GM19455 (cell line): Measurements from ENCODE around the gene FLT1.

Experiments
- ATAC-seq: cut with Tn5 transposase; IDR thresholded peaks from one replicate; pipeline ENCODE4 v1.9.1; 2021; ENCODE audit not compliant: unreplicated experiment

Gene FLT1, protein sequence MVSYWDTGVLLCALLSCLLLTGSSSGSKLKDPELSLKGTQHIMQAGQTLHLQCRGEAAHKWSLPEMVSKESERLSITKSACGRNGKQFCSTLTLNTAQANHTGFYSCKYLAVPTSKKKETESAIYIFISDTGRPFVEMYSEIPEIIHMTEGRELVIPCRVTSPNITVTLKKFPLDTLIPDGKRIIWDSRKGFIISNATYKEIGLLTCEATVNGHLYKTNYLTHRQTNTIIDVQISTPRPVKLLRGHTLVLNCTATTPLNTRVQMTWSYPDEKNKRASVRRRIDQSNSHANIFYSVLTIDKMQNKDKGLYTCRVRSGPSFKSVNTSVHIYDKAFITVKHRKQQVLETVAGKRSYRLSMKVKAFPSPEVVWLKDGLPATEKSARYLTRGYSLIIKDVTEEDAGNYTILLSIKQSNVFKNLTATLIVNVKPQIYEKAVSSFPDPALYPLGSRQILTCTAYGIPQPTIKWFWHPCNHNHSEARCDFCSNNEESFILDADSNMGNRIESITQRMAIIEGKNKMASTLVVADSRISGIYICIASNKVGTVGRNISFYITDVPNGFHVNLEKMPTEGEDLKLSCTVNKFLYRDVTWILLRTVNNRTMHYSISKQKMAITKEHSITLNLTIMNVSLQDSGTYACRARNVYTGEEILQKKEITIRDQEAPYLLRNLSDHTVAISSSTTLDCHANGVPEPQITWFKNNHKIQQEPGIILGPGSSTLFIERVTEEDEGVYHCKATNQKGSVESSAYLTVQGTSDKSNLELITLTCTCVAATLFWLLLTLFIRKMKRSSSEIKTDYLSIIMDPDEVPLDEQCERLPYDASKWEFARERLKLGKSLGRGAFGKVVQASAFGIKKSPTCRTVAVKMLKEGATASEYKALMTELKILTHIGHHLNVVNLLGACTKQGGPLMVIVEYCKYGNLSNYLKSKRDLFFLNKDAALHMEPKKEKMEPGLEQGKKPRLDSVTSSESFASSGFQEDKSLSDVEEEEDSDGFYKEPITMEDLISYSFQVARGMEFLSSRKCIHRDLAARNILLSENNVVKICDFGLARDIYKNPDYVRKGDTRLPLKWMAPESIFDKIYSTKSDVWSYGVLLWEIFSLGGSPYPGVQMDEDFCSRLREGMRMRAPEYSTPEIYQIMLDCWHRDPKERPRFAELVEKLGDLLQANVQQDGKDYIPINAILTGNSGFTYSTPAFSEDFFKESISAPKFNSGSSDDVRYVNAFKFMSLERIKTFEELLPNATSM (N-terminal part only)

DNA sequence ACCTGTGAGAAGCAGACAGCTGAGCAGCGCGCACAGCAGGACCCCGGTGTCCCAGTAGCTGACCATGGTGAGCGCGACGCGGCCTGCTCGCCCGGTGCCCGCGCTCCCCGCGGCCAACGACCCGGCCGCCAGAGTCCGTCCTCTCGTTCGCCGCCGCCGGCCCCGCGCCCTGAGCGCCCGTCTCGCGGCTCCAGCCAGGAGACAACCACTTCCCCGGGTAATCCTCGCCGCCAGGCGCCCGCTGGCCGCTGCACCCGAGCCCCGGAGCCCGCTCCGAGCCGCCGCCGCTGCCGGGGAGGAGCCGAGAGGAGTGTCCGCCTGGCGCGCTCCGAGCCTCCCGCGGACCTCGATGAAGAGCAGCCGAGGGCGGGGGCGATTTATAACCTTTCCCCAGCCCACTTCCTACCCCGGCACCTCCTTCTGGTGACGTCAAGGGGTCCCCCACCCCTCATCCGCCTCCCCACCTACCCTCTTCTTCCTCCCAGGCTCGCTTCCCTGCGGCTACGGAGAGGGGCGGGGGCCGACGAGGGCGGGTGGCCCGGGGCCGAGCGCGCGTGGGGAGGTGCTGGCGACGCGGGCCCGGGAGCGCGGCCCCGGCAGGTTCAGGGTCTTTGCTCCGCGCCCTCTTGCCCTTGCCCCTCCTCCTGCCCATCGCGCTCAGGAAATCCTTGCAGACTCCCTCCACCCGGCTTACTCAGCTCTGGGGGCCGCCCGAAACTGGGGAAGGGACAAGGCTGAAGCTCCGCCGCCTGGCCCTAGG is at the start of gene FLT1:
Gene FLT1 (minus strand): TSS at position 351 of the 760 bp plus-strand sequence. CDS start 285 bp downstream, at position 66.
- ATAC-seq = no peak

DNA sequence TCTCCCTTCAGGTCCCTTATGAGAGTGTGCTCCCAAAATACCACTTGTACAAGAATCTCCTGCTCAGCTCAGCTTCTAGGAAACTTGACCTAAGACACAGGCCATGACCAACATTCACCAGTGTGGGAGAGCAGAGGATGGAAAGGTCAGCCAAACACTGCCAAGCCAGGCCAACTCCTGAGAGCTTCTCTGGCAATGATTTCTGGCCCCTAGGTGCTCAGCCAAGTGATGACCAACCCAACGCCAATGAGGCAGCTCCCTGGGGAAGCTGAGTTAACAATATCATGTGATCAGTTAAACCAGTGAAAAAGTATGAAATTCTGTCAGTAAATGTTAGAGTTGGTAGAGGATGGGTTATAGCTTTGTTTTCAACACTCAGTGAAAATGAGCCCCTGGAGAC is 49.1 kb upstream of the FLT1 start:
- no peak for ATAC-seq

DNA sequence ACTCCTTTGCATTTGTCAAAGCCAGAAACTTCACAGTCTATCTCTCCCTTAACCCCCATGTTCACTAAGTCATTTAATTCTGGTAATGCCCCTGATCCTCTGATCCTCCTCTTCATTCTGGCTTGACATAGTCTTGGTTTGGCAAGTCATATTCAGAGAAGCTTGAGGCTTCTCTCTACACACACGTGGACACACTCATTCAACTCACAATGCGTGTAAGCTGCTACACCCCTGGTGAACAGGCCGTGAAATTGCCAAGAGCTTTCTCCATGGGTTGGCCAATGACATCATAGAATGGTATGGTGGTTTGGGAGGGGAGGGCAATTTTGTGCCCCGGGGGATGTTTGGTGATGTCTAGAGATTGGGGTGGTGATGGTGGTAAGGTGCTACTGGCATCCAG is 47.9 kb upstream of the FLT1 start:
- ATAC-seq = no peak

DNA sequence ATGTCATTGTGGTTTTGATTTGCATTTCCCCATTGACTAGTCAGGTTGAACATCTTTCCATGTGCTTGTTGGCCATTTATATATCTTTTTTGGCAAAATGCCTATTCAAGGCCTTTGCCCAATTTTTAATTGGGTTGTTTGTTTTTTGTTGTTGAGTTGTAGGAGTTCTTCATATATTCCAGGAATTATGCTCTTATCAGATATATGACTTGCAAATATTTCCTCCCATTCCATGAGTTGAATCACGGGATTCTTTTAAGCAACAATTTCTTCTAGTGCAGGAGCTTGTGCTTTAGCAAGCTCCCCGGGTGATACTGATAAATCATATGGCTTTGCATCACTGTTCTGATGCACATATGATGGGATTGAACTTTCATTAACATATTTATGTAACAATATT is 47.0 kb upstream of the FLT1 start:
- ATAC-seq = no peak

DNA sequence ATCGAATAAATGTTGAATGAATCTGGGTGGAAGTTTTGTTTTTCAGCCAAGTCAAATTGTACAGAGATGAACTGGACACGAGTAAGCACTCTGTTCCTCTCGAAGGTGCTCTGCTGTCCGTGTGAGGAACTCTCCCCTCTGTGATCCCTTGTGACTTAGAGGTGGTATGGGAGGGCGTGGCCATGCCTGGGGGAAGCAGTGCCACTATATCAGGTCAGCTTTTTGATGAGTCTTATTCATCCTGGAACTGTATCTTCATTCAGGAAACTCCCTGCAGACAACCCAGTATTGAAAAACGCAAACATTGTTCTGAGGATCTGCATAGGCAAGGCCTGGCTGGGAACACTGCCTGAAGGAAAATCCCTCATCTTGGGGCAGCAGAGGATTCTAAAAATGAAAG is 45.7 kb upstream of the FLT1 start:
- peak; percentile 55 for ATAC-seq

DNA sequence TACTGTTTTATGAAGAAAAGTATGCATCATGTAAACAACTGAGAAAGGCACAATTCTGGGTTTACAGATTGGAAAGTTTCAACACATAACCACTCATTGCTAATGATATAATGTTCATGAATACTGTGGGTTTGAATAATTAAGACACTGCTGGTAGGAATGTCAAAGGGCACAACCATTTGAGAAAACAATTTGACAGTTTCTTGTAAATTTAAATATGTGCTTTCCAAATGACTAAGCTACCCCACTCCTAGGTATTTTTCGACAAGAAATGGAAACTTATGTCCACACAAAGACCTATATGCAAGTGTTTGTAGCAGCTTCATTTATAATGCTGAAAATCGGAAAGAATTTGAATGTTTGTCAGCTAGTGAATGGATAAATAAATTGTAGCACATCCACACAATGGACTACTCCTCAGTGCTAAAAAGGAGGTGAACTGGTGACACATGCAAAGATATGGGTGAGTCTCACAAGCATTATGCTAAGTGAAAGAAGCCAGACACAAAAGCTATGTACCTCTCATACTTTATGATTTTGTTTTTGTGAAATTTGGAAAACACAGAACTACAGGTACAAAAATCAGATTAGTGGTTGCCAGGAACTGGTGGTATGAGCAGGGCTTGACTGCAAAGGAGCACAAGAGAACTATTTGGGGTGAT is 44.8 kb upstream of the FLT1 start:
- peak; percentile 40 for ATAC-seq

DNA sequence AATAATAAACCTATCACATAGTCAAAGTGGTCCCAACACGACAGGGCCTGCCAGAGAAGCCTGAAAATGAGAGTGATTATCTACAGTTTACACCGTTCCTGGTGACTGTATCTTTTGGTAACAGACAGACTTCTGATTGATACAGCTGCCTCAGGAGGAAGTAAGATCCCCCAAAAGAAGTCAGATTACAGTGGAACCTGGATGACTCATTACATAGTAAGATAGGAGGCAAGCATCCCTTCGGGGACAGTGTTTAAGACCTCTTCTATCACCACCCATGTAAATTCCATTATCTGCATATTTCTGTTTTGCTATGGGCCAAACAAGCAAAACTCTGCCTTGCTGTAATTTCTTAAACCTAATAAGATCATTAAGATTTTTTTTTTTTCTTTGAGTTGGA is 44.0 kb upstream of the FLT1 start:
- no peak for ATAC-seq

DNA sequence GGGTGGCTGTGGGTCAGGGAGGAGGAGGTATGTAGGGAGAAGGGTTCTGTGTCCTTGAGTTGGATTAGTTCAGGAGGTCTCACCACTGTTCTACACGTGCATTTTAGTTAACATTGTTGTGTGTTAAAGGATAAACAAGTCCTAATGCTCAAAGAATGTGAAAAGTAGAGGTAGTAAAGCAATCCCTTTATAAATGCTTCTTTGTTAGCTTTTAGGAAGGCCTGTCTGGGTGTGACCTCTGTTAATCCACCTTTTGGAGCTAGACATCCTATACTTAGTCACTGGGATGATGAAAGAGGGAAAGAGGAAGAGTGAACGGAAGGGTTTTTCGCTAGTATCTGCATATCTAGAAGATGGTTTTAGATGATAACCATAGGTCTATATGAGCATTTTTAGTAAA is 42.2 kb upstream of the FLT1 start:
- ATAC-seq = no peak

DNA sequence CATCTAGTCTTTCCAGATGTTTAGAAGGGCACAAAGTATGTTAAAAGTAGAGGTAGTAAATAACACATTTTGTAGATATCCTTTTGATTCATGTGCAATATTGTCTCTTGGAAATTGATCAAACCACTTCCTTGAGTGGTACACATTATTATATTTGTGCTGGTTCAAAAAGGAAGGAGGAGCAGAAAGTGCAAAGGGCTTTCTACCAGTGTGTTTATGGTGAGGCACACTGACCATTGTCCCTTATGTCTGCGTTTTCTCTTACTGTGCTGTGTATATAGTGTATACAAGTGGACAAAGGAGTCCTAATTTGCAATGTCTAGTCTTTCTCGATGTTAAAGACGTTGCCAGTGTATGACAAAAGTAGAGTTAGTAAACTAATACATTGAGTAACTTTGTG is 41.4 kb upstream of the FLT1 start:
- no peak for ATAC-seq

DNA sequence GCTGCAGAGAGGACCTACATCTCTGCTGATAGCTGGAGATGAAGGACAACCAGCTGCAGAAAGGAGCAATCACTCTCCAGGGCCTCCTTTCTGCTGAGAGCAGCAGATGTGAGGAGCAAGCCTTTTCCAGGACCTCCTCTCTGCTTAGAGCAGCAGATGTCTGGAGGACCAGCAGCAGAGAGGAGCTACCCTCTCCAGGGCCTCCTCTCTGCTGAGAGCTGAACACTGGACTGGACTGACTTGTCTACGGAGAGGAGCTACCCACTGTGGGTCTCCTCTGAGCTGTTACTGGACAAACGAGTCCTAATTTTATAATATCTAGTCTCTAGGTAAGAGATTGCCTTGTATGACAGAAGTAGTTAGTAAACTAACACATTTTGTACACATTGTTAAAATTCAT is 40.8 kb upstream of the FLT1 start:
- no peak for ATAC-seq

DNA sequence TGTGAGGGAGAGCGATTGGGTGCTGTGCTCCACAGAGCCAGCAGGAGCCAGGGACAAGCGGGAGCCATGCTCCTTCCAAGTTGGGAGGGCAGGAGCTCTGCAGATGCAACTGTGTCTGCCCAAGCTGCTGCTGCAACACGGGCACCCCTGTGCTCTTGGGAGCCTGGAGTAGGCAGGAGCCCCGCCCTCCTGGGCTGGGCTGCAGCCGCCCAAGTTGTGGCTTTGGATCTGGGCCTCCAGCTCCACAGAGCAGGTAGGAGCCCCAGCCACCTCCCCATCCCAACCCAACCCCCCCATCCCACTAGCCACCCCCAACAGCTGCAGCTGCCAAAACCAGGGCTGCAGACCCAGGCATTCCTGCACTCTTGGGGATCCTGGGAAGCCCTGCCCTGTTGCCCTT is 39.9 kb upstream of the FLT1 start:
- ATAC-seq = no peak

DNA sequence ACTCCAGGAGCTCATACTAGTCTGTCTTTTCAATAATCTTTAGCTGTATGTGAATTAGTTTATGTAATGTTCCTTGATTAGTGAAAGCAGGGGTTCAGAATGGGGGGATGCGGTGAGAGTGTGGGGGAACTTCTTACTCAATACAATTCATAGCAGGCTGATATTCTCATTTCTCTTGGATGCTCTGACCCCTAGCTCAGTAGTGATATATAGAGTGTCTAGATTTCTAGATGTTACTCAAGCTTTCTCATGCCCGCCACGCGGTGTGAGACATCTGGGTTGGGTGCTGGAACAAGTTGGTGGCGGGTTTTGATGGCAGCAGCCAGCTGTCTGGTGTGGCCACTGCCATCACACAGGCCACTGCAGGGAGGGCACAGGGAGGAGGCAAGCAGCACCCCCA is 39.3 kb upstream of the FLT1 start:
- ATAC-seq = no peak

DNA sequence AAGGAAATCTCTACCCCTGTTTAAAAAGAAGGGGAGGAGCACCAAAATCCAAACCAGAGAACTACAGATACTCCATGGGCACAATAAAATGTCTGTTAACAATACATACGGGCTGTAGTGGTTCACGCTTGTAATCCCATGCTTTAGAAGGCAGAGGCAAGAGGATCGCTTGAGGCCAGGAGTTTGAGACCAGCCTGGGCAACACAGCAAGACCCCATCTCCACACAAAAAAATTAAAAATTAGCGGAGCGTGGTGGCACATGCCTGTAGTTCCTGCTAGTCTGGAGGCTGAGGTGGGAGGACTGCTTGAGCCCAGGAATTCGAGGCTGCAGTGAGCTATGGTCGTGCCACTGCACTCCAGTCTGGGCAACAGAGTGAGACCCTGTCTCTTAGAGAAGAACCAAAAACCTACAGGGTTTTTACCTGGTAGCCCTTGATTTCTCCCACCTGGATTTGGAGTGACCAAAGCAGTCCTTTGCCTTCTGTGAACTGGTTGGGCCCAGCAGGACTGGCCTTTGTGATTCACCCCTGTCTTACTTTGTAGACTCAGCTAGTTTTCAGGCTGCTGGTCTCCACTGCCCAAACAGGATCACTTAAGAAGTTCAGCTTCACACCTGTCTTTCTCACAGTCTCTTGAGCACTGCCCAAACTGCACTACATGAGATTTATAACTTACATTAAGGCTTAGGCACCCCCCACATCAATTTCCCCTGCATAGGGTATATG is 38.7 kb upstream of the FLT1 start:
- ATAC-seq = no peak

DNA sequence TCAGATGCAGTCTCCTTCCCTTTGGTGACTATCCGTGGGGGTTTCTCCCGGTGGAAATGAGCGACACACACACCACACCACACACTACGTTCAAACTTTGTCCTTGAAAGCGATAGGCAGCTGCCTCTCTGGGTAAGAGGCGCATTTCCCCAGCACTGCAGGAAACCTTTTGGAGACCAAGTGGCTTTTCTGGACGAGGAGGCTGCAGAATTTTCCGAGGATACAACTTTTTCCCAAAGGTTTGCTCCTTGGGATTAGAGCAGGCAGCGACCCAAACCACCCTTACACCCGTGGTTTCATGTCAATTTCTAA is 38.2 kb upstream of the FLT1 start:
- ATAC-seq = no peak

DNA sequence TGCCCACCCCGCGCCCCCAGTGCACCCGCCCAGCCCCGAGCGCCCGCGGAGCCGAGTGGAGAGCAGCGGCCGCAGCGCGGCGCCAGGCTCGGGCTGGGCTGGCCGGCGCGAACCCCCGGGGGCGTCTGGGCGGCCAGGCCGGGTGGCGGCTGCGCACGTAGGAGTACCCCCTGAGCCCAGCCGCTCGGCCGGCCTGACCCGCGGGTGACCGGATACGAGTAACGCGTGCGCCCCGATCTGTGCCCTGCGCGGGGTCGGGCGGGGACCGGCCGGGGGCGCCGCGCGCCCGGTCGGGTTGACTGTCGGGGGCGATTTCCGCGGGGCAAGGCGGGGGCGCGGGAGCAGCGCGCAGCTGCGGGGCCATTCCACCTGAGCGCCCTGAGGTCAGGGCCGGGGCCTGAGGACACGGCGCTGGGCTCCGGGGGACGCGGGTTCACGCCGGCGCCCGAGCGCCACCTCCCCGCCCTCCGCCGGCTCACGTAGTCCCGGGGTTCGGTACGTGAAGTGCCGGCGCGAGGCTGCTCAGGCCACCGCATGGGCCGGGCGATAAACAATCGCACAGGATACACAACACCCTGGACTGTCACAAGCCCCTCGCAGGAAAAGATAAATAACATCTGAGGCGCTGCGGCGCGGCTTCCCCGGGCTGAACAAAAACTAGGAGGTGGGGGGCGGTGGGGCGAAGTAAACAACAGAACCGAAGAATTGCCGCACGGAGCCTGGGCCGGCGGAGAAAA is 37.6 kb upstream of the FLT1 start:
- ATAC-seq = no peak

DNA sequence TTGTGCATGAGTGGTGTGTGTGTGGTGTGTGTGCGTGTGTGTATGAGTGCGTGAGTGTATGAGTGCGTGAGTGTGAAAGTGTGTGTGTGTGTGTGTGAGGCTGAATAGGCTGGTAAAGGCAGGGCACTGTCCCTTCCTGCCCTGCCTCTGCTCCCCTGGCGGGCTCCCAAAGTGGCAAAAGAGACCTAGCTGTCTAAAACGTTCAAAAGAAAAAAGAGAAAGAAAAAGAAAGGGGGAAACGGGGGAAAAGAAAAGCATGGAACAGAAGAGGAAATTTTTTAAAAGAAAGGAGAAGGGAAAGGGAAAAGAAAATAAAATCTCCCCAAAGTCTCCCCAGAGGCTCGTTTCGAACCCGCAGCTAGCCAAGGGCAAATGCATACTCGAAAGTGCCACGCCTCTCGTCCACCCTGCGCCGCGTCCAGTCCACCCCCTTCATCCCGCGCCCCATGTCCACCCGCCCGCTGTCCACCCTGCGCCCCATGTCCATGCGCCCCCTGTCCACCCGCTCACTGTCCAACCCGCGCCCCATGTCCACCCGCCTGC is 37.0 kb upstream of the FLT1 start:
- ATAC-seq = no peak

DNA sequence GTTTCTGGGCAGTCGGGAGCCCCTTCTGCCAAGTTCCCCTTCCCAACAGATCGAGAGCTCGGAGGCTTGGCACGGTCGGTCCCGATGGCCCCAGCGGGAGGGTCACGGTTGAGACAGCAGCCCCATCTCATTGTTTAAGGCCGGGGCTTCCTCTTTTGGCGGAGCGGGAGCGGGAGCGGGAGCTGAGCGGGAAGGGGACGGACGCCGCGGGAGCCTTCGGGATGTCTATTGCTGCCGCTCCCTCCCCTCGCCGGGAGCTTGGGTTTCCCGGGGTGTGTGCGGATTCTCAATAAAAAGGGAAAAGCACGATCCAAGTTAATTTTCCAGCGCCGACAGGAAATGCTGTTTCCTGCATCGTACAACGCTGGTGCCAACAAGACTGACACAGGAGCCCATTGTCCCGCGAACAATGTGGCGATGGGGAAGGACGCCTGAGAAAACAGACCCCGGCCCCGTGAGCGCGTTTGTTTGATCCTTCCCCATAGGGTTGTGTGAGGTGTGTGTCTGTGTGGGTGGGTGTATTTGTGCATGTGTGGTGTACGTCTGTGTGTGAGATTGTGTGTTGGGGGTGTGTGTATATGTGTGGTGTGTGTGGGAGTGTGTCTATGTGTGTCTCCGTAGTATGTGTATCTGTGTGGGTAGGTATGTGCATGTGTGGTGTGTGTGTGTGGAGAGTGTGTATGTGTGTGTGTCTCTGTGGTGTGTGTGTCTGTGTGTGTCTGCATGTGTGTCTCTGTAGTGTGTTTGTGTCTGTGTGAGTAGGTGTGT is 36.3 kb upstream of the FLT1 start:
- ATAC-seq = no peak

DNA sequence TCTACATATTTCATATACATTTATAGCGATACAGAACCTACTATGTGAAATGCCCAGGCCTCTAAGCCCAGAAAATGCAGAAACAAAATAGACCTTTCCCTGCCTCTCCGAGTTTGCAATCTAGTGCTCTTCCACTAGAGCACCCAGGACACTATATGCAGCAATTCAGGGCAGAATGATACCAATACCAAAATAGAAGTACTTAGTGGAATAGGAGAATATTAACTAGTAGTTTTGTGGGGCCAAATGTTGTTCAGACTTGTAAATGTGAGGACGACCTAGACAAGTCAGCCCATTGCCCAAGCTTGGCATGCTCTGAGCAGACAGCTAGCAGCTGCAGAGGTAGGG is 35.8 kb upstream of the FLT1 start:
- ATAC-seq = no peak
